IPS DF 4.7 (cell line): ENCODE measurements around the gene THOC5.
"Not testable (repeated sequence)": the region's sequence is repeated elsewhere in the genome, so short reads cannot be mapped to it uniquely, and the experiment has no call there.

Source experiments
- DNase-seq: peaks from one replicate; pipeline ENCODE4 v3.0.0-alpha.2; 2013; ENCODE audit warnings: low spot score; ENCODE audit errors: extremely low read depth

The THOC5 gene

DNA sequence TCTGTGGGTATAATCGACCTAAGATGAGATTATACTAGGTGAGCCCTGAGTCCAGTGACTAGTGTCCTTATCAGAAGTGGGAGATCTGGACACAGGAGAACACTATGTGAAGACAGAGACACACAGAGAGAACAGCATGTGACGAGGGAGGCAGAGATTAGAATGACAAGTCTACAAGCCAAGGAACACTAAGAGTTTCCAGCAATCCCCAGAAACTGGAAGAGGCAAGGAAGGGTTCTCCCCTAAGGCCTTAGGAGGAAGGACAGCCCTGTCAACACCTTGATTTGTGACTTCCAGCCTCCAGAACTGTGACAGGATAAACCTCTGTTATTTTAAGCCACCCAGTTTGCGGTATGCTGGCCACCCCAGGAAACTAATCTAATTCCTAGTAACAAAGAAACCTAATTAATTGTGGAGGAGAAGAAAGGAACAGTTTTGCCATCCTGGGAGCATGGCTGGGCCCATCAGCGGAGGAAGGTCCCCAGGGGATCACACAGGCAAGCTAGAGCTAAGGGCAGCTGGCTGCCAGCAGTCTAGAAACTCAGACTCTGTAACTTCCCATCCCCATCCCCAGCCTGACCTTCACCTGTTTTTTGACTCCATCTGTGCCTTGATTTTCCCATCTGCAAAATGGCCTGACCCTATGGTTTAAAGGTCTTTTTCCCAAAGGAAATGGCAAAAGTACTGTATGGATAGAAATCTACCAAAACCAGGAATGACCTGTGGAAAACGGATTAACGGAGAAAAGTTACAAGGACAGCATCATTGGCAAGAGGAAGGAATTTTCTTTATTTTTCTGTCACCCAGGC is 10.3 kb upstream of the THOC5 start:
- no peak for DNase-seq

DNA sequence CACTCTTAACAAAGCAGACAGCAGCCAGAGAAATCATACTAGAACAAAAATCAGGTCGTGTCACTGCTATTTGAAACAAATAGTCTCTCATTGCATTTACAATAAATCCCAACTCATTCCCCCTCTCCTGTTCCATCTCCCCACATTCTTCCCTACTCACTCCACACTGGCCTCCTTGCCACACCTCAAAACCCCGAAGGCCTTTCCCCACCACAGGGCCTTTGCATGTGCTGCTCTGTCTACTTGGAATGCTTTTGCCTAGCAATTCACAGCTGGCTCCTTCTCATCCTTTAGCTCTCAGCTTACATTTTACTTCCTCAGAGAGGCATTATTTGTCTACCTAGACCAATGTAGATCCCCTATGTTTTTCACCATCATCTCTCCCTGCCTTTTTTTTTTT is 6.3 kb upstream of the THOC5 start:
- no peak for DNase-seq

DNA sequence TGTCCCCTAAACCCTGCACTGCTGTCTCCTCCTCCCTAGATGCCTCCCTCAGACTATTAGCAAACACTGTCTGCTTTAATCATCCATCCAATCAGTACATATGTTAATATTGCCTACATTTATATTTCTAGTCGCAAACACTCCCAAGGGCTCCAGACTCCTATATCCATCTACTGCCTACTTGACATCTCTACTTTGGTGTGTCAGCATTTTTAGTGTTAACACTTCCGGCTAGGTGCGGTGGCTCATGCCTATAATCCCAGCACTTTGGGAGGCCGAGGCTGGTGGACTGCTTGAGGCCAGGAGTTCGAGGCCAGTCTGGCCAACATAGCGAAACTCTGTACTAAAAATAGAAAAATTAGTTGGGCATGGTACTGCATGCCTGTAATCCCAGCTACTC is 5.5 kb upstream of the THOC5 start:
- no peak for DNase-seq

DNA sequence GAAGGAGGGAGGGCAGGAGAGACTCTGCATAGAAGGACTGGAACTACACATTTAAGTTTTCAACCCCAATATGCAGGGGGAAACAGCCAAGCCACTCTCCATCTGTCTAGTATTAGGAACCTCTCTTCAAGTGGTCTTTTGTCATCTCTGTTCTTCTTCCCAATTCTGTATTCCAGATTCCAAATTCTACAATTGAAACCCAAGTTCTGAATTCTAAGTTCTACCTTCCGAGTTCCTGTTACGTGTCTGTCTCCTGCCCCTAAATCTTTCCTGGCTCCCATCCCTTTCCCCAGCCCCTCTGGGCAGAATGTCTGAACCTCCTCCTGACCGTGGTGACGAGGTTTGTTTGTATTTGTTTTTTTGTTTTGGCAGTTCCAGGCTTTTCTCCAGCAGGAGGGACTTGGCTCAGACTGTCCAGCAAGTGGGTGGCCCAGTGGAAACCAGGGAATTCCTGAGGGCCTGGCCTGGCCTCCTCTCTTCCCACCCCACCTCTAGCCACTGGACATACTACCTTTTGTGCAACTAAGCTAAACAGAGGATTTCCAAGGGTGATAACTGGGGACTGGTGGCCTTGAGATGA is 1.6 kb upstream of the THOC5 start:
- no peak for DNase-seq

DNA sequence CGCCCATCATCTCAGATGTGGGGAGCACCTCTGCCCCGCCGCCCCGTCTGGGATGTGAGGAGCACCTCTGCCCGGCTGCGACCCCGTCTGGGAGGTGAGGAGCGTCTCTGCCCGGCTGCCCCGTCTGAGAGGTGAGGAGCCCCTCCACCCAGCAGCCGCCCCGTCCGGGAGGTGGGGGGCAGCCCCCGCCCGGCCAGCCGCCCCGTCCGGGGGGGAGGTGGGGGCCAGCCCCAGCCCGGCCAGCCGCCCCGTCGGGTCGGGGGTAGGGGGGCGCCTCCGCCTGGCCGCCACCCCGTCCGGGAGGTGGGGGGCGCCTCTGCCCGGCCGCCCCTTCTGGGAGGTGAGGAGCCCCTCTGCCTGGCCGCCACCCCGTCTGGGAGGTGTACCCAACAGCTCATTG is 1.2 kb downstream of the THOC5 start:
- not testable (repeated sequence) for DNase-seq

DNA sequence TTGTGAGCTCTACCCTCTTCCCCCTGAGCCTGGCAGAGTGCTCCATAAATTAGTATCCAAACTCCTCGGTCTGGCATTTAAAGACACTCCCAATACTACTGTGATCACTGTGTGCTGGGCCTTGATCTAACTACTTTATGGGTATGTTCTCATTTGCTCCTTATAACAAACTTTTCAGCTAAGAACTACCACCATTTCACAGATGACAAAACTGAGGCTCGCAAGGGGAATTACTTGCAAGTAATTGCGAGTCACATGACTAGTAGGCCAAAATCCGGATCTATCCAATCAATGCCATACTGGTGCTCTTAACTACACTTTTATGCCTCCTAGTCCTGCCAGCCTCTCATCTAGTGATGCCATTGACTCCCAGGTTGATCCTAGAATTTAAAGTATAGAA is 3.6 kb downstream of the THOC5 start:
- no peak for DNase-seq

DNA sequence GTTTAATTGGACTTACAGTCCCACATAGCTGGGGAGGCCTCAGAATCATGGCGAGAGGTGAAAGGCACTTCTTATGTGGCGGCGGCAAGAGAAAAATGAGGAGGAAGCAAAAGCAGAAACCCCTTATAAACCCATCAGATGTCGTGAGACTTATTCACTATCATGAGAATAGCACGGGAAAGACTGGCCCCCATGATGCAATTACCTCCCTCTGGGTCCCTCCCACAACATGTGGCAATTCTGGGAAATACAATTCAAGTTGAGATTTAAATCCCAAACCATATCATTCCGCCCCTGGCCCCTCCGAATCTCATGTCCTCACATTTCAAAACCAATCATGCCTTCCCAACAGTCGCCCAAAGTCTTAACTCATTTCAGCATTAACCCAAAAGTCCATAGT is 8.5 kb downstream of the THOC5 start:
- not testable (repeated sequence) for DNase-seq

DNA sequence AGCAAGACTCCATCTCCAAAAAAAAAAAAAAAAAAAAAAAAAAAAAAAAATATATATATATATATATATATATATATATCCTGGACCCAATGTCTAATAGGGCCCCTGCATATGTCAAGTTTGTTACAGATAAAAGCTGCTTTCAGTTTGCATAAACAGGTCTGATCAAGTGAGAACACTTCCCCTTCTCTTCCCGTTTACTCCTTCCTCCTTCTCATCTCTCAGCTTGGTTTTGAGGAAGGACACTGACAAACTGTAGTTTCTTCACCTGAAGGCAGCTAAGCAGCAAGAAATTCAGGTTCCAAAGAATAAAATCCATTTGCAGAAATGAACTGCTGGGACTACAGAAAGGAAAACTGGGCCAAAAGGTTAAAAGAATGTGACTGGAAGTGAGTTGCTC is 11.7 kb downstream of the THOC5 start:
- DNase-seq: no peak

DNA sequence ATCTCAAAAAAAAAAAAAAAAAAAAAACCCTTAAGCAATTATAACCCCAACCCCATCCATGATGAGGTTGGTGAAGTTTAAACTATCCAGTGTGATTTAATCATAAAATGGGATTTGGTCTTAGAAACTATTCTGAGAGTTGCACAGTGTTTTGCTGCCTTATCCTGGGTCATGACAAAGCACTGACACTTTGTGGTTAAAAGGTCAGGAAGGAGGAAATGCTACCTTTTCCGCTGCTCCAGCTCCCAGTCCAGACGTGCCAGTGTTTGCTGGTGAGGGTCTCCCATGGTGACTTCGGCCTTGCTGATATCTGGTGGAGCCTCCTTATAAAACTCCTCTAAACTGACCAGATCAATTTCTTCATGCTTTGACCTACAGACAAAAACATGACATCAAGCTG is 14.5 kb downstream of the THOC5 start:
- no peak for DNase-seq

DNA sequence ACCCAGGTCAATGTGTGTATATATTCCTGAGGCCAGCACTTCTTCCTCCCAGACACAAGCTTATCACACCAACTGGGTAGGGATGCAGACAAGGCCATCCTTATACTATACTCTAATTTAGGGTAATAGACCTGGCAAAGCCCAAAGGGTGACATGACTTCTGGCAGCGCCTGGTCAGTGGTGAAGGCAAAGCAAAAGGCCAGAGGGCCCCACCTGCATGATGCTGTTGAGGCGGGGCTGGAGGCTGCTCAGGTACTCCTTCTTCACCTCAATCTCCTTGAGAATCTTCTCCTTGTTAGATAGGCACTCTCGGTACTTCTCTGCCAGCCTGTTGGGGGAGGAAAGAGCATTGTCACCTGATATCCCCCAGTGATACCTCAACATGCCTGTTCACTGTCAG is 17.1 kb downstream of the THOC5 start:
- no peak for DNase-seq

DNA sequence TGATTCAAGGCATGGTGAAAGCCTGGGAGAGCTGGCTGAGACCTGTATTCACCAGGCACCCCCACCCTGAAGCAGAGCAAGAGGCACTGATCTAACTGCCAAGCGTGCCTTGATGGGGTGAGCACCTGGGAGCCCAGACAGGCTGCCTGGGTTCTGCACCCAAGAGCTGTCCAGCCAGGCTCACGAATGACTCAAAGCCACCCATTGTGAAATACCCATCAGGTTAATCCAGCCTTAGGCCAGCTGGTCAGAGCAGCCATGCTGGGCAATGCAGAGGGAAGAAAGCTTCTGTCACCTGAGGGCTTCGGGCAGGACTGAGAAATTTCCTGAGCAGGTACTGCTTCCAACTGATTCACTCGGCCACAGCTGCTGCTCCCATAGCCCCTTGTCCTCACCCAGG is 22.1 kb downstream of the THOC5 start:
- DNase-seq: no peak

DNA sequence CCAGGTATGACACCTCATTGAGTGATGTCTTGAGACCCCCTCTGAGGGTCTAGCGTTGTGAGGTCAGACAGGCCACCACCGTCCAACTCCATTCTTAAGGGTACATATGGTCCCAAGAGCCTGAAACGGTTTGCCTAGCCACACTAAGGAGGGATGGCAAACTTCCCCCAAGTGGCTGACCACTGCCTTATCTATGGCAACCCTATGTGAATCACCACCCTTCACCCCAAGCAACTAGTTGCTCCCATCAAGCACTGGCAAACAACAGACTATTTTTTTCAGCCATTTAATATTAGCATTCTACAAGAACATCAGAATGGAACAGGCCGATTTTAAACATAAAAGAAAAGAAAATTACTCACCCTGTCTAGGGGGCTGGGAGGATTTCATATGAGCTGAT is 22.8 kb downstream of the THOC5 start:
- DNase-seq: no peak

DNA sequence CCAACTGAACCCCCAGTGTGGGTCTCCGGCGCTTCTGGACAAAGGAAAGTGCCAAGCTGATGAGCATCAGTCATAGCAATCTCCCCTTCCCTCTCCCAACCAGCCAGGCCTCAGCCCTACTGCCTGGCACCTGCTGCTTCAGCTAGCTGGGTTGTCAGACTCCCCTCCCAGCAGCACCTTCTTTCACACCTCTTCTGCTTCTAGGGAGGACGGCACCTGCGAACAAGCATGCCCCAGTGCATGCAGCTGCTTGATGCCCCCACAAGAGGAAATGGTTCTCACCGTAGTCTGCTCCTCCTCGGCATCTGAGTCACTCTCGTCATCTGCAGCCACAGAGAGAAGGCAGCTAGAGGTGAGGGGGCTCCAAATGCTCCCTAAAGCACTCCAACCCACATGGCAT is 25.4 kb downstream of the THOC5 start:
- no peak for DNase-seq

DNA sequence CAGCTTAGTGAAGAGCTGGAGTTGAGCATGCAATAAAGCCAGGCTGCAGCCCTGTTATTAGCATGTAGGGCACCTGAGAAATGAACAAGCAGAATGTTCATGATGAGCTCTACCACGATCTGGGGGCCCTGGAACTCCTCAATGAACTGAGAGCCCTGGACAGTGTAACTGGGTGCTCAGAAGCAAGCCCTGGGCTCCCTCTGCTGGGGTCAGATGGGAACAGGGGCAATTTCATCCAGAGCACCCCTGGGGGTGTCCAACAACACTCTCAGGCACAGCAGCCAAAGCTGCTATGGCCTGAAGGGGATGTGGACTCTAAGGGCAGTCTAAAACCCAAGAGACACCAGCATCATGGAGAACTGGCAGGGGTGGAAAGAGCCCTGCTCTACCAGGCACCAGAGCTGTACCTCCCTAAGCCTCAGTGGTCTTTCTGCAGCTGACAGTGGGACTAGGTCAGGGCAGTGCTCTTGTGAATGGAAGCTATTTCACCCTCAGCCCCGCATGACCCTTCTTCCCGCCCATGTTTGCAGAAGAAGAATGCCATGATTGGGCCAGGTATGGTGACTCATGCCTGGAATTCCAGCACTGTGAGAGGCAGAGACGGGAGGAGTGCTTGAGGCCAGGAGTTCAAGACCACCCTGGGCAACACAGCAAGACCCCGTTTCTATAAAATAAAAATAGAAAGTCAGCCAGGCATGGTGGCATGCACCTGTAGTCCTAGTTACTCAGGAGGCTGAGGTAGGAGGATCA is 28.9 kb downstream of the THOC5 start:
- peak; percentile 0 for DNase-seq

DNA sequence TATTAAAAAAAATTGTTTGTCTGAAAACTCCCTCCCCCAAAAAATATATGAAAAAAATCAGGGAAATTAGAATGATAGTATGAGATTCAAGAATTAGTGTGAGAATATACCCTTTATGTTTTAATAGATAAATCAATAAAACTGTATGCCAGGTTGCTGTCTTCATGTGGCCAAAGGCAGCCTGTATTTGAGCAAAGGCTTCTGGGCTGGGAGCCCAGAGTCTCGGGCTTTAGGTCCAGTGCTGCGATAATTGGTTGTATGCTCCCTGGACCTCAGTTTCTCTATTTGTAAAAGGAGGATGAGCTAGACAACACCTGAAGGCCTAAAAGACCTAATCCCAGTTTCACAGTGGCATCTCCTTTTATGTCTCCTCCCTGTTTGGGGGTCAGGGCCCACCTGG is 29.8 kb downstream of the THOC5 start:
- no peak for DNase-seq

DNA sequence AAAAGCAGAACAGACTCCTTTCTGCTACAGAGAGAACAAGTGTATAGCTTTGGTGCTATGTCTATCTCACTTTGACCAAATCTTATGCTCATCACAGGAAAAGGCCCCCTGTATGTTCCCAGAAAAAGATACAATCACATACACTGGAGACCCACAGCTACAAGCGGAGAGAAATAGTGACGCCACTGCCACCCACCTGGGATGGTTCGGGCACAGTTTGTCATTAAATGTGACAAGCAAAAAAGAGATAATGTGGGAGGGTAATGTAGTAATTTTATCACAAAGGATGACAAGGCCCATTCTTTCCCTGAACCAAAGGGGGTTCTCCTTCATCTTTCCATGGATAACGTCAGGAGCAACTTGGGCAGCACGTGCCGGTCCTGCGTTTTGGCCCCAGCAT is 32.0 kb downstream of the THOC5 start:
- DNase-seq: no peak

DNA sequence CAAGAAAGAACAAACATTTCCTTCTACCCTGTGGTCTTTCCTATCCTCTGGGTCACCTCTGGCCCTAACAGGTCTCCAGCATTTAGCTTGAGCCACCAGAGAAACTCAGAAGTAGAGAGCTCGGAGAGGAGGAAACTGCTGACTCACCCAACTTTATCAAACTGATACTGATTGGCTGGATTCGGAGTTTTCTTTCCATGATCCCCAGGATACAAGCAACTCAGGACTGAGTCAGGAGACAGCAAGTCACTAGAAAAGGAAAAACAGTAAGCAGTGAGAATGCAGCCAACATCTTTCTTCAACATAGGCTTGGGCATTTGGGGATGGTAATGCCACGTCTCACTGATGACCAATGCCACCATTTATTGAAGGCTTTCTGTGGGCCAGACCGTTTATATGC is 32.7 kb downstream of the THOC5 start:
- DNase-seq: no peak

DNA sequence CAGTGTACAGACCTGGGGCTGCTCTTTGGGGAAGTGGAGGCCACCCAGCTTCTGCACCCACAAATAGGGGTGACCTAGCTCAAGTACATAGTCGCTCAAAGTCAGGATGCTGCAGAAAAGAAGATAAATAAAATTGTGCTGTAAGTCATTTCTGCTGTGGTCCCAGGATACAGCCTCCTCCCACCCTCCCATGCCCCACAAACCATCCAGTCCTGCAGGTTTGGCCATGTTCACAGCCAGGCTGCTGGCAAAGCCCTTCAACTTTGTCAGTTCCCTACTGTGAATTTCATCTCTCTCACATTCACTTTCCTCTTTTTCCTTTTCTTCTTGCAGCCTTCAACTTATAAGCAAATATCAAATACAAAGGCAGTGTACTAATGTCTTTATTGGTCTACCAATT is 33.6 kb downstream of the THOC5 start:
- no peak for DNase-seq

DNA sequence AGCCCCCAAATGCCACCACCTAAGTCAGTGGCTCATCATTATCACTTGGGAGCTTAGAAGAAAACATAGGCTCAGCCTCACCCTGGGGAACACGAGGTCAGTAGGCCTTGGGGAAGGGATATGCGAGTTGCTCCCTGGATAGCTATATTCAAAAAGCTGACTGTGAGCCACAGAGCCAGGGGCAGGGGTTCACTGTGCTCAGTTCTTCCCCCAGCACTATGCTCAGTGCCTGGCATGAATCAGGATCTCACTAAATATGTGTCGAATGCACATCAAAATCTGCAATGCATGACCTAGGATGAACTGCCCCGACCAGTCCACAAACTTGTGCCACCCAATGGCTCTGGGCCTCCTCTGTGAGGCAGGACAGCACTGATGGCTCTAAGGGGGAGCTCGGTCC is 35.1 kb downstream of the THOC5 start:
- no peak for DNase-seq

DNA sequence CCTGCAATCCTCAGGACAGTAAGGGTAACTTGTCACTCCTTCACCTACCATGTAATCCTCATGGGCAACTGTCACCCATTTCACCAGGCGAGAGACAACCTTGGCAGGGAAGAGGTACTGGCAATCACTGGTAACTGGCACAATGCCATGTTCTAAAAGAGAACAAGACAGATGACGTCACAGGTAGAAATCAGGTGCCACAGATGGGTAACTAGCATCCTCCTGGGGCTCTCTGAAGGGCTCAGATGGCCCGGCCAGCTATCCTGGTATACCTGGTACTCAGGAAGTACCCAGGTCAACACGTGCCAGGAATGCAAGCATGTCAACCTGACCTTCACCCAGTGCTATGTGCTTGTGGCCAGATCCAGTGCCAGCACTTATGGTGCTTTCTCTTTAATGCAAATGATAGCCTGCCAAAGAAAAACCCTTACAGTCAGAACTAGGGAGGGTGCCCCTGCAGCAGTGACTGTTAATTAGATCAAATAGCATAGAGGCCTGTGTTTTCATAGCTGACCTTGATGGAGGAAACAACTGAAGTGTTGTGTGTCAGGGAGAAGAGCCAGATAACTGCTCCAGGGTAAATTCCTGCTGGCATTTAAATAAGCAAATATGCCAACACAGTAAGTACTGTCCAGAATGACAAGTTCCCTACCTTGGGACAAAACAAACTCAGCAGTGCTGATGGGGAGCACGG is 36.2 kb downstream of the THOC5 start:
- DNase-seq: no peak

DNA sequence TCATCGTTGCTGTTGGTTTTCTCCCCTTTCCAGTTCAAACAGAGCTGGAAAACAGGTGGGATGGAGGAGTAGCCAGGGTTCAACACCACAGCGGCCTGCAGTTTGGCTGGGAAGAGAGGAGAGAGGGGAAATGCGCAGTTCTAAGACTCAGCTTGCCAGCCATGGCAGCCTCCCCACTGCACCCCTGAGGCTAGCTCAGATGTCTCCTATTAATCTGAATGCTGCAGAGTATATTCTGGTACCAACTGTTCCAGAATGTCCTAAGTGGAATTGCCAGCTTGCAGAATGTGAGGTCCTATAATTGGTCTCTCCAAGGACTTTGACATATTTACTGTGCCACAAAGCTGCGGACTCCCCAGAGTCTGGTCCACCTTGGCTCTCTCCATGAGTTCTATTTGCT is 41.5 kb downstream of the THOC5 start:
- no peak for DNase-seq
